ENCODE results near the gene CAMK1D. TPM values are rescaled to one million over a fixed set of nuclear protein-coding genes. Genes with fewer than 3 reads are reported as not detected.

The CAMK1D gene
- total RNA-seq, 1 experiment from 2014 or later, result 6.0 TPM

DNA sequence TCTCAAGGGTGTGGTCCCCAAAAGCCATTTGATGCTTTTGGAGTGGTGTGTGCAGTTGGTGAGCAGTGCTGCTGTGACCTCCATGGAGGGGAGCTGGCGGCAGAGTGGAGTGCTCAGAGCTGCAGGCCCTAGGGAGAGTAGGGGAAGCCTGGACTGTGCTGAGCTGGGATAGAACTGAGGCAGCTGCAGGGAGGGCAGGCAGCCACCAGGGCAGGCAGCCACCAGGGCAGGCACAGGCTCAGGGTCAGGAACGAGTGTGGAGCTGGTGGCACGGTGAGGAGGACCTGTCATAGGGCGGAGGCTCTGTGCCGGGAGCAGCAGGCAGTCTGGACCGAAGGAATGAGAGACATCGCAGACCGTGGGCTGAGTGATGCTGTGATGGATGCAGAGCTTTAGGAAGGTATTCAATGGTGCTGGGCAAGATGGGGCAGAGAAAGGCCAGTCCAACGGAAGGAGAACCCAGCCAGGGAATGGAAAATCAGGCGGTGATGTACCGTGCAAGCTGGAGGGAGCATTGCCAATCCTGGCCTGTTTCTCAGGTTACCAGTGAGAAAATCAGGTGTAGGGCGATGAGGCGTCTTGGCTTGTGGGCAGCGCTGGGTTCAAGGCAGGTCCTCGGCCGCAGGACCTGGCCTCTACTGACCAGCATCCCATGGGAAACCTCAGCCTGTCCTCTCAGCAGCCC lies 152.6 kb downstream of the CAMK1D start:
- TF ChIP-seq, protein P1, sequence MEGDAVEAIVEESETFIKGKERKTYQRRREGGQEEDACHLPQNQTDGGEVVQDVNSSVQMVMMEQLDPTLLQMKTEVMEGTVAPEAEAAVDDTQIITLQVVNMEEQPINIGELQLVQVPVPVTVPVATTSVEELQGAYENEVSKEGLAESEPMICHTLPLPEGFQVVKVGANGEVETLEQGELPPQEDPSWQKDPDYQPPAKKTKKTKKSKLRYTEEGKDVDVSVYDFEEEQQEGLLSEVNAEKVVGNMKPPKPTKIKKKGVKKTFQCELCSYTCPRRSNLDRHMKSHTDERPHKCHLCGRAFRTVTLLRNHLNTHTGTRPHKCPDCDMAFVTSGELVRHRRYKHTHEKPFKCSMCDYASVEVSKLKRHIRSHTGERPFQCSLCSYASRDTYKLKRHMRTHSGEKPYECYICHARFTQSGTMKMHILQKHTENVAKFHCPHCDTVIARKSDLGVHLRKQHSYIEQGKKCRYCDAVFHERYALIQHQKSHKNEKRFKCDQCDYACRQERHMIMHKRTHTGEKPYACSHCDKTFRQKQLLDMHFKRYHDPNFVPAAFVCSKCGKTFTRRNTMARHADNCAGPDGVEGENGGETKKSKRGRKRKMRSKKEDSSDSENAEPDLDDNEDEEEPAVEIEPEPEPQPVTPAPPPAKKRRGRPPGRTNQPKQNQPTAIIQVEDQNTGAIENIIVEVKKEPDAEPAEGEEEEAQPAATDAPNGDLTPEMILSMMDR (conservative IDR thresholded peaks at IDR 0.05), result no peak
- no peak for TF ChIP-seq EZH2 (IDR thresholded peaks at IDR 0.05; ENCODE audit: low read depth)
- no peak overlapping the region for H3K4me3 ChIP-seq
- H3K27me3 ChIP-seq (ENCODE audit: insufficient read depth, low read depth), result no peaks in the 10 kb centered on the region
- POLR2A ChIA-PET (ENCODE audit: unreplicated experiment), result no interaction called here
- no peak overlapping the region for H3K27ac ChIP-seq
- H3K36me3 ChIP-seq (ENCODE audit: low read depth), result no peaks in the 10 kb centered on the region
- H3K4me1 ChIP-seq (replicated peaks; ENCODE audit: insufficient read depth), result peaks cover 33% of the 10 kb centered on the region
- H3K9me2 ChIP-seq (ENCODE audit: insufficient read depth), result no peaks in the 10 kb centered on the region
- H2AFZ ChIP-seq, result no peak overlapping the region
- H3K9me3 ChIP-seq (ENCODE audit: insufficient read depth, low read depth), result no peaks in the 10 kb centered on the region
- no peaks in the 10 kb centered on the region for H4K20me1 ChIP-seq (ENCODE audit: insufficient read depth)
- H3K4me2 ChIP-seq, result no peak overlapping the region
- CTCF ChIA-PET, result no interaction called here
- H3K79me2 ChIP-seq (ENCODE audit: low read depth), result no peaks in the 10 kb centered on the region
- no TSS peak for BruUV-seq (replicated peaks)
- H3F3A ChIP-seq (ENCODE audit: insufficient read depth, low read depth), result peaks cover 12% of the 10 kb centered on the region; the same call in 1 of the 2 replicates
- DNase-seq, result no peak
- intact Hi-C loops (cut with micrococcal nuclease; ENCODE audit: unreplicated experiment), result no loop called here

DNA sequence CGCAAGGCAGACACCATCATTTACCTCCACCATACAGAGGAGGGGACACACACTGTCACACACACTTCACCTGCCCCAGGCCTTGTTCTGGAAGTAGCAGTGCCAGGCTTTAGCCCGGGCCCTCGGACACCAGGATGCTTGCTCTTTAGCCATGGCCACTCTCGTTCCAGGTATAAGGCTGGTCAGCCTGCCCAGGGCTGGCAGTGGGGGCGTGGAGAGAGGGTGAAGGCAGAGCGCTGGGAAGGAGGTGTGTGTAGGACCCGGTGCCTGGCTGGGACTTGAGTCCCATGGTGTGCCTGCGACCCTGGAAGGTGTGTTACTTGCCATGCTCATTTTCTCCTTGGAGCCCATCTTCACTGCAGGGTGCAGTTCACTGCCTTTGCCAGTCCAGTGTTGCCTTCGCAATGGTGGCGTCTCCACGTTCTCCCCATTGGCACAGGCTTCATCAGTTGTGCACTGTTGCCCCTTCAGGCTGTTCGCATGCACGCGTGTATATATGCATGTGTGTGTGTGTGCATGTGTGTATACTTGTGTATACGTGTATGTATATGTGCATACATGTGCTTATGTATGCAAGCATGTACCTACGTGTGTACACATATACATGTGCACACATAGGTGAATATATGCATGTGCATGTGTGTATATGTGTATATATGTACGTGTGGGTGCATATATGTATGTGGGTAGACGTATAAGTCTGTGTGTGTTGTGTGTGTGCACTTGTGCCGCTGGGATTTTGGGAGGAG lies 153.4 kb downstream of the CAMK1D start:
- H3K79me2 ChIP-seq (ENCODE audit: low read depth), result no peaks in the 10 kb centered on the region
- no peaks in the 10 kb centered on the region for H4K20me1 ChIP-seq (ENCODE audit: insufficient read depth)
- no TSS peak for BruUV-seq (replicated peaks)
- TF ChIP-seq, protein P1 (conservative IDR thresholded peaks at IDR 0.05), result no peak
- no peak for TF ChIP-seq EZH2 (IDR thresholded peaks at IDR 0.05; ENCODE audit: low read depth)
- no peak overlapping the region for H2AFZ ChIP-seq
- no peak overlapping the region for H3K27ac ChIP-seq
- ChIA-PET POLR2A (ENCODE audit: unreplicated experiment) (no interaction called here), CTCF (no interaction called here)
- H3K9me2 ChIP-seq (ENCODE audit: insufficient read depth), result no peaks in the 10 kb centered on the region
- H3K36me3 ChIP-seq (ENCODE audit: low read depth), result no peaks in the 10 kb centered on the region
- H3K4me3 ChIP-seq, result no peak overlapping the region
- no peaks in the 10 kb centered on the region for H3K9me3 ChIP-seq (ENCODE audit: insufficient read depth, low read depth)
- H3K4me2 ChIP-seq, result peak overlapping the region; percentile 28; the same call in 1 of the 2 replicates
- DNase-seq, result no peak
- intact Hi-C loops (cut with micrococcal nuclease; ENCODE audit: unreplicated experiment), result no loop called here
- H3F3A ChIP-seq (ENCODE audit: insufficient read depth, low read depth), result peaks cover 12% of the 10 kb centered on the region; the same call in 1 of the 2 replicates
- peaks cover 33% of the 10 kb centered on the region for H3K4me1 ChIP-seq (replicated peaks; ENCODE audit: insufficient read depth)
- H3K27me3 ChIP-seq (ENCODE audit: insufficient read depth, low read depth), result no peaks in the 10 kb centered on the region

DNA sequence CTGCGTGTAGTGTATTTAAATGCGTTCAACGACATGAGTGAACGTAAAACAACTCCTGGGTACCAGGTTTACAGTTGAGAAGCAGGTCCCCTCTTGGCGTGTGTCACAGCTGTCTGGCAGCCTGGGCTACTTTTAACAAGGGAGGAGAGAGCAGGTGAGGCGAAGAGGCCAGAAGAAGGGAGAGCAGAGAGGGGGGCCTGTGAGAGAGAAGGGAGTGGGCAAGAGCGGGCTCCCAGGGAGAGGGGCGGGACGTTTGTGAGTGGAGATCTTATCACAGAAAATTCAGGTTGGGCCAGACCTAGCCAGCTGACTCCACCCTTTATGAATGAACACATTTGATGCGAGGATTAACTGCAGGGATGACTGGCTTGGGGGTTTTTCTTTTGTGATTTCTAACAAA lies 154.0 kb downstream of the CAMK1D start:
- H3K4me1 ChIP-seq (replicated peaks; ENCODE audit: insufficient read depth), result peaks cover 33% of the 10 kb centered on the region
- no peaks in the 10 kb centered on the region for H4K20me1 ChIP-seq (ENCODE audit: insufficient read depth)
- no peak overlapping the region for H3K27ac ChIP-seq
- H3K4me2 ChIP-seq, result peak overlapping the region; percentile 28; the same call in 1 of the 2 replicates
- intact Hi-C loops (cut with micrococcal nuclease; ENCODE audit: unreplicated experiment), result no loop called here
- DNase-seq, result peak in 1 of 2 experiments; percentile 36
- CTCF ChIA-PET, result no interaction called here
- no peaks in the 10 kb centered on the region for H3K27me3 ChIP-seq (ENCODE audit: insufficient read depth, low read depth)
- no TSS peak for BruUV-seq (replicated peaks)
- H3F3A ChIP-seq (ENCODE audit: insufficient read depth, low read depth), result peaks cover 12% of the 10 kb centered on the region; the same call in 1 of the 2 replicates
- no peaks in the 10 kb centered on the region for H3K36me3 ChIP-seq (ENCODE audit: low read depth)
- POLR2A ChIA-PET (ENCODE audit: unreplicated experiment), result no interaction called here
- H3K9me3 ChIP-seq (ENCODE audit: insufficient read depth, low read depth), result no peaks in the 10 kb centered on the region
- H3K9me2 ChIP-seq (ENCODE audit: insufficient read depth), result no peaks in the 10 kb centered on the region
- TF ChIP-seq EZH2 (IDR thresholded peaks at IDR 0.05; ENCODE audit: low read depth), result no peak
- TF ChIP-seq, protein P1 (conservative IDR thresholded peaks at IDR 0.05), result no peak
- H3K79me2 ChIP-seq (ENCODE audit: low read depth), result no peaks in the 10 kb centered on the region
- no peak overlapping the region for H2AFZ ChIP-seq
- no peak overlapping the region for H3K4me3 ChIP-seq

Measured in PC-9 (cell line).